ENCODE results near the gene MTCH2.

Gene MTCH2

DNA sequence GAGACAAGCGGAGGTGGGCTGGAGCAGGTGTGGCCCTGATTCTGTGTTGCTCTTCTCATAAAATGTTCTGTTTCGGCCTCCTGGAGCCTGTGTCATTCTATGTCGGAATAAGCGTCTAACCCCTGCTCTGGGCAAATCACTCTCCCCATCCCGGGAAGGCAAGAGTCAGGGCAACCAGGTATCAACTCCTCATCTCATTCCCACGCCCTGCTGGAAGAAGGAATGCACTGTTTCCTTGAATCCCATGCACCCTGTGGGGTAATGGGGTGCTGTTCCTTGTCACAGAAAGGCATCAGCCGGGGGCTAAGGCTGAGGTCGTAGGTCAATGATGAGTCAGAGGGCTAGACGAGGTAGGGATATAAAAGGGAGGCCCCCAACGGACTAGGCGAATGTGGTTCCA is 53.2 kb downstream of the MTCH2 start:
- no peak for FAIRE-seq

- FAIRE-seq = no peak
These were observed 54.5 kb downstream of the MTCH2 start for GRCh38 chr11:47587723-47588326.

- no peak for FAIRE-seq
These were observed 55.2 kb downstream of the MTCH2 start for GRCh38 chr11:47587039-47587716.

DNA sequence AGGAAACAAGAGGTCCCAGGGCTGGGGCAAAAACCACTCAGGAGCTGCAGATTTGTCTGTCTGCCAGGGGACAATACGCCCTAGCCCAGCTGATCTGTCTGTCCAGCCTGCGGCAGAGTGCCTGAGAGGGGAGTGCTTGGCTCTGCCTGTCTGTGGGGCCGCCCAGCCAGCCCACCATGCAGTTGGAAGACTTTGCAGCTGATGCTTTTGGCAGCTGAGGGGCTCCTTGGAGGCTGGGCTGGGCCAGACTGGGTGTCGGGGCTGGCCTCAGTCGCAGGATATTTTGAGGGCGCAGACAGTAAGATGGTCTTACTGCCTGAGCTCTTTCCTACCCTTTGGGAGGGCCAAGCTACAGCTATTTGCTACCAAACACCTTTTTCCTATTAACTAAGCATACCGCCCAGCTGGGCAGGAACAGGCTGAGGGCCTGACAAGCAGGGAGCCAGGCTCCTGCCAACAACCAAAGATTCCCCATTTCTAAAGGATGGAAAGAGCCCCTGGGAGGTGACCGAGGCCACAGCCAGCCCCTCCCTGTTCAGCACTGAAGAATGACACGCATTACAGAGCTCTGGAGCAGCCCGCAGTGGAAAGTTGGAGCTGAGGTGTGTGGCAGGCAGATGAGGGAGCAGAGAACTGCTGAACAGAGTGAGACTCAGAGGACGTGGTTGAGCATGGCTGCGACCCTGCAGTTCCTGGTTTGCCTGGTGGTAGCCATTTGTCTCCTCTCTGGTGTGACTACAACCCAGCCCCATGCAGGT is 56.1 kb downstream of the MTCH2 start, which contains the start of gene FAM180B:
Gene FAM180B, plus strand, starts transcription at position 581 of the 758 bp plus-strand sequence. Its CDS starts 91 bp downstream, at position 672.
- FAIRE-seq = no peak

- FAIRE-seq = no peak
These were observed 58.5 kb downstream of the MTCH2 start for GRCh38 chr11:47583844-47584243.

DNA sequence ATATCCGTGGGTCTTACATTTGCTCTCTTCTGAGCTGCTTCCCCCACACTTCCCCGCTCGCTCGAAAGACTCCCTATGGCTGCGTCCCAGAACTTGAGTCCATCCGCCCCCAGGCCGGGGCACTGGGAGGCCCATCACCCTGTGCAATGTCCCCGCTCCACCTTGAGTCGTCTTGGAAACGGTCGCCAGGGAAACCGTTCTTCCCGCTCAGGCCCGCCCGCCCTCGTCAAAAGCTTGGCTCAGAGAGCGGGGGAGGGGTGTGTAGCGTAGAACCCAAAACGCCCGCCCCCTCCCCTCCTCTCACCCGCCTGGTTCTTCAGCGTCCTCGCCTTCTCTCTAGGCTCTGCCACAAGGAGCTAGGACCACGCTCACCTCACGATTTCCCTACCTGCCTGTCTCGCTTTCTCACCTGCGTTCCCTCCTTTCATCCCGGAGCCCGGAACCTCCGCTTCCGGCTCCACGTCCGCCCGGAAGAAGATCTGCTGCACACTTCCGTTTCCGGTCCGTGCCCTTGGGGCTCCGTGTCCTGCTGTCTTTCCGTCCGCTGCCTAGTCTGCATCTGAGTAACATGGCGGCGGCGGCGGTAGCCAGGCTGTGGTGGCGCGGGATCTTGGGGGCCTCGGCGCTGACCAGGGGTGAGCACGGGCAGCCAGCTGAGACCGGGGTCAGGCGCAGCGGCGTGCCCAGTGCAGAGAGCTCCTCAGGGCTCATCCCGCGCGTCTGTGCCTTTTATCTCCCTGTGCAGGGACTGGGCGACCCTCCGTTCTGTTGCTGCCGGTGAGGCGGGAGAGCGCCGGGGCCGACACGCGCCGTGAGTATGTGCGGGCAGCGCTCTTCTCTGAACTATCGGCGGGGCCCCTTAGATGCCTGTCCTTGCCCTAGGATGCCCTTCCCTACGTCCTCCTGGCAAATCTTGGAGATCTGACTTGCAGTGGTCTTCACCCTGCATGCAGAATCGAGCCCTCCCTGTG is 63.5 kb downstream of the MTCH2 start, which contains the start of the genes KBTBD4 and NDUFS3:
Gene KBTBD4, minus strand, starts transcription at position 447 of the 971 bp plus-strand sequence. Its CDS starts 19 bp downstream, at position 428.
Gene NDUFS3, plus strand, starts transcription at position 551 of the 971 bp plus-strand sequence. Its CDS starts 18 bp downstream, at position 569.
- FAIRE-seq = no peak

GRCh38 chr11:47577460-47578041 is 64.8 kb downstream of the MTCH2 start:
- no peak for FAIRE-seq

GRCh38 chr11:47573321-47573720 is 69.0 kb downstream of the MTCH2 start:
- no peak for FAIRE-seq

DNA sequence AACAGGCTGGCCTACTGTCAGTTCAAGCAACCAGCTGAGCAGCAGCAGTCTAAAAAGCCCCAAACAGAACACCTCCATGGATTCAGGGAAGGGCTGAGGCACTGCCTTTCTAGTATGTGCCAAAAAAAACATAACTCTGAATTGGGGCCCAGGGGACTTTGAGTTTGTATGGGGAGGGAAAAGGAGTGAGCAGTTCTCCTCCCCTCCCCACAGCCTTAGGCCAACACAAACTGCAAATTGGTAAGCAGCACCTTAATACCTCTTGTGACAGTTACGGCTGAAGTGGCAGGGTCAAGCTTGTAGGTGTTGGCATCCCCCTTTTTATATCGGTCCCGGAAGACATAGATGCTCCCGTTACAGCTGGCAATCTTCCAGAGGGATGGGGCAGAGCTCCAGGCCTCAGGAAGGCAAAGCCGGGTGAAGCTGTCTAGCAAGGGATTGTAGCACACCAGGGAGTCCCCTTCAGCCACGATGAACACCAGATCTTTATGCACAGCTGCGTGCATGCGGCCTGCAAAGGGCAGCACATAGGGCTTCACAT is 69.6 kb downstream of the MTCH2 start:
- FAIRE-seq = no peak

GRCh38 chr11:47571895-47572294 is 70.5 kb downstream of the MTCH2 start:
- no peak for FAIRE-seq

GRCh38 chr11:47571357-47571729 is 71.0 kb downstream of the MTCH2 start:
- no peak for FAIRE-seq

- no peak for FAIRE-seq
These were observed 71.6 kb downstream of the MTCH2 start for GRCh38 chr11:47570651-47571356.

- FAIRE-seq = no peak
These were observed 72.7 kb downstream of the MTCH2 start for GRCh38 chr11:47569646-47570045.
